Smooth muscle cell (in vitro differentiated cells): ENCODE measurements around the gene MYO5A. TPM values are rescaled to one million over a fixed set of nuclear protein-coding genes. Genes with fewer than 3 reads are reported as not detected.

Experiments used
- DNase-seq: peaks from one replicate; lab custom pipeline; 2025; ENCODE audit not compliant: unreplicated experiment; lab: John Stamatoyannopoulos, UW
- H2AFZ ChIP-seq: fragments of 200-600 bp; sonication (generic); 2 replicates; pipeline ENCODE4 v1.6.0; 2016; ENCODE audit warnings: antibody characterized with exemption, low read depth, mild to moderate bottlenecking
- H3F3A ChIP-seq: fragments of 200-600 bp; sonication (generic); 2 replicates; pipeline ENCODE4 v1.6.0; 2017; ENCODE audit warnings: antibody characterized with exemption, low read depth
- H3K27ac ChIP-seq: fragments of 200-600 bp; sonication (generic); 2 replicates; pipeline ENCODE4 v1.5.1; 2016; ENCODE audit warnings: low read depth, mild to moderate bottlenecking
- H3K27me3 ChIP-seq: fragments of 200-600 bp; sonication (generic); 2 replicates; pipeline ENCODE4 v1.6.1; 2016; ENCODE audit warnings: low read depth, mild to moderate bottlenecking
- H3K36me3 ChIP-seq: fragments of 200-600 bp; sonication (generic); 2 replicates; pipeline ENCODE4 v1.5.1; 2016; ENCODE audit warnings: low read depth
- H3K4me1 ChIP-seq: fragments of 200-600 bp; sonication (generic); 2 replicates; pipeline ENCODE4 v1.5.1; 2016; ENCODE audit warnings: low read depth
- H3K4me2 ChIP-seq: fragments of 200-600 bp; sonication (generic); 2 replicates; pipeline ENCODE4 v1.6.0; 2016; ENCODE audit warnings: mild to moderate bottlenecking
- H3K4me3 ChIP-seq: fragments of 200-600 bp; sonication (generic); 2 replicates; pipeline ENCODE4 v1.5.1; 2016; ENCODE audit warnings: mild to moderate bottlenecking
- H3K79me2 ChIP-seq: fragments of 200-600 bp; sonication (generic); 2 replicates; pipeline ENCODE4 v1.6.0; 2016; ENCODE audit warnings: low read depth, mild to moderate bottlenecking
- H3K9ac ChIP-seq: fragments of 200-600 bp; sonication (generic); 2 replicates; pipeline ENCODE4 v1.6.0; 2016; ENCODE audit warnings: low read depth
- H3K9me3 ChIP-seq: fragments of 200-600 bp; sonication (generic); replicated peaks from 2 replicates; pipeline ENCODE4 v1.5.1; 2016; ENCODE audit warnings: low read depth
- H4K20me1 ChIP-seq: fragments of 200-600 bp; sonication (generic); 2 replicates; pipeline ENCODE4 v1.6.0; 2016; ENCODE audit warnings: low read depth
- CTCF ChIP-seq: fragments of 200-600 bp; sonication (generic); IDR thresholded peaks from 2 replicates; pipeline ENCODE4 v1.5.1; 2017; ENCODE audit warnings: borderline replicate concordance, mild to moderate bottlenecking, antibody characterized with exemption; ENCODE audit not compliant: insufficient read depth, poor library complexity, severe bottlenecking
- WGBS: methylation state at CpG from one replicate; pipeline ENCODE4 v1.1.7; 2016; ENCODE audit warnings: low lambda C conversion rate; 5-methylcytosine and 5-hydroxymethylcytosine counted together
- polyA plus RNA-seq: library from polyadenylated mRNA; unstranded; fragments of >200 nt; fragmentation: Nextera tagmentation; extraction: Ambion mirVana; gene quantifications from 2 replicates; pipeline ENCODE4 v1.2.1, GENCODE V29; 2016
- total RNA-seq: library from RNA; depleted of rRNA; stranded (reverse); fragments of >200 nt; gene quantifications from 2 replicates; pipeline ENCODE4 v1.2.3, GENCODE V29; 2014

MYO5A gene
- total and polyA plus RNA-seq, 2 experiments from 2014 or later, result 29.4 to 68.8 TPM

- Histone ChIP-seq H2AFZ (no peak overlapping the region), H3K4me2 (no peak overlapping the region), H3K27ac (no peak overlapping the region), H3F3A (no peaks in the 10 kb centered on the region), H3K9ac (no peak overlapping the region), H4K20me1 (no peaks in the 10 kb centered on the region), H3K4me1 (no peaks in the 10 kb centered on the region), H3K36me3 (no peaks in the 10 kb centered on the region), H3K27me3 (no peaks in the 10 kb centered on the region), H3K9me3 (no peaks in the 10 kb centered on the region), H3K4me3 (no peak overlapping the region), H3K79me2 (no peaks in the 10 kb centered on the region)
- no peak for DNase-seq
- WGBS, result 69% methylated on average over 3 of the region's 3 CpGs
- TF ChIP-seq CTCF, result no peak
Measured at GRCh38 chr15:52284164-52284563, 244.5 kb downstream of the MYO5A start.

- Histone ChIP-seq H3K4me2 (no peak overlapping the region), H4K20me1 (no peaks in the 10 kb centered on the region)
- TF ChIP-seq CTCF, result no peak
Measured at GRCh38 chr15:52283281-52283680, 245.4 kb downstream of the MYO5A start.

GRCh38 chr15:52282418-52282817, 246.3 kb downstream of the MYO5A start:
- H4K20me1 ChIP-seq, result no peaks in the 10 kb centered on the region
- H3K4me1 ChIP-seq, result no peaks in the 10 kb centered on the region
- H3K27ac ChIP-seq, result no peak overlapping the region
- H2AFZ ChIP-seq, result no peak overlapping the region
- 95% methylated on average over 14 of the region's 14 CpGs for WGBS
- no peak overlapping the region for H3K4me3 ChIP-seq
- H3K27me3 ChIP-seq, result no peaks in the 10 kb centered on the region
- no peaks in the 10 kb centered on the region for H3F3A ChIP-seq
- H3K9me3 ChIP-seq, result no peaks in the 10 kb centered on the region
- no peak overlapping the region for H3K9ac ChIP-seq
- TF ChIP-seq CTCF, result no peak
- H3K79me2 ChIP-seq, result no peaks in the 10 kb centered on the region
- H3K4me2 ChIP-seq, result no peak overlapping the region
- H3K36me3 ChIP-seq, result no peaks in the 10 kb centered on the region
- no peak for DNase-seq

More at GRCh38 chr15:52283281-52283680, 245.4 kb downstream of the MYO5A start:
- Histone ChIP-seq H2AFZ (no peak overlapping the region), H3F3A (no peaks in the 10 kb centered on the region), H3K9ac (no peak overlapping the region), H3K27ac (no peak overlapping the region), H3K27me3 (no peaks in the 10 kb centered on the region), H3K9me3 (no peaks in the 10 kb centered on the region), H3K4me1 (no peaks in the 10 kb centered on the region), H3K79me2 (no peaks in the 10 kb centered on the region), H3K4me3 (no peak overlapping the region), H3K36me3 (no peaks in the 10 kb centered on the region)
- no peak for DNase-seq
- 97% methylated on average over 6 of the region's 6 CpGs for WGBS
